PC-3 (cell line): ENCODE measurements around the gene PLEKHA1. TPM values are rescaled to one million over a fixed set of nuclear protein-coding genes. Genes with fewer than 3 reads are reported as not detected.

Experiments used
- ATAC-seq: fragments of 200-7000 bp; cut with Tn5 transposase; 2 replicates; pipeline ENCODE4 v1.9.1; 2020; ENCODE audit warnings: mild to moderate bottlenecking, moderate library complexity
- BruUV-seq: library from RNA; stranded (reverse); fragments of 400-500 nt; replicated peaks from 2 replicates; lab custom pipeline; 2021; lab: Mats Ljungman, UMichigan
- CTCF ChIA-PET: fragments of 300-600 bp; sonication (Branson Sonifier 250); formaldehyde crosslinking; loops from one replicate; lab custom pipeline; 2022; ENCODE audit warnings: antibody characterized with exemption; lab: Charles Lee
- POLR2A ChIA-PET: fragments of 300-600 bp; sonication (Branson Sonifier 250); formaldehyde crosslinking; loops from one replicate; lab custom pipeline; 2022; ENCODE audit warnings: antibody characterized with exemption; ENCODE audit not compliant: unreplicated experiment; lab: Charles Lee
- DNase-seq: peaks from one replicate; pipeline ENCODE4 v3.0.0-alpha.2; 2015
- H2AFZ ChIP-seq: fragments of 300-600 bp; sonication (generic); 2 replicates; pipeline ENCODE4 v1.6.0; 2016; ENCODE audit warnings: antibody characterized with exemption, low read length
- H3F3A ChIP-seq: fragments of 300-600 bp; sonication (generic); one replicate; pipeline ENCODE4 v1.6.0; 2017; ENCODE audit warnings: antibody characterized with exemption, low read length, control low read depth, mild to moderate bottlenecking; ENCODE audit not compliant: unreplicated experiment
- H3K27ac ChIP-seq: fragments of 300-600 bp; sonication (generic); 2 replicates; pipeline ENCODE4 v1.5.1; 2016; ENCODE audit warnings: mild to moderate bottlenecking, low read length
- H3K27me3 ChIP-seq: fragments of 300-600 bp; sonication (generic); 2 replicates; pipeline ENCODE4 v1.6.1; 2016; ENCODE audit warnings: low read length, mixed read lengths
- H3K36me3 ChIP-seq: fragments of 300-600 bp; sonication (generic); 2 replicates; pipeline ENCODE4 v1.6.1; 2016; ENCODE audit warnings: low read depth, mixed run types, low read length, mixed read lengths
- H3K4me1 ChIP-seq: fragments of 300-600 bp; sonication (generic); 2 replicates; pipeline ENCODE4 v1.5.1; 2016; ENCODE audit warnings: low read length; ENCODE audit not compliant: insufficient read depth
- H3K4me2 ChIP-seq: fragments of 300-600 bp; sonication (generic); 2 replicates; pipeline ENCODE4 v1.6.0; 2016; ENCODE audit warnings: low read length
- H3K4me3 ChIP-seq: fragments of 300-600 bp; sonication (generic); 2 replicates; pipeline ENCODE4 v1.5.1; 2016; ENCODE audit warnings: mild to moderate bottlenecking, low read length, mixed read lengths
- H3K79me2 ChIP-seq: fragments of 300-600 bp; sonication (generic); 2 replicates; pipeline ENCODE4 v1.6.1; 2017; ENCODE audit warnings: low read length, mixed read lengths
- H3K9ac ChIP-seq: fragments of 300-600 bp; sonication (generic); 2 replicates; pipeline ENCODE4 v1.6.0; 2016; ENCODE audit warnings: mild to moderate bottlenecking, low read length
- H3K9me2 ChIP-seq: fragments of 300-600 bp; sonication (generic); replicated peaks from 2 replicates; pipeline ENCODE4 v1.6.1; 2016; ENCODE audit warnings: mixed run types, low read length, mixed read lengths
- H3K9me3 ChIP-seq: fragments of 300-600 bp; sonication (generic); 2 replicates; pipeline ENCODE4 v1.6.1; 2016; ENCODE audit warnings: low read length, mixed read lengths
- H4K20me1 ChIP-seq: fragments of 300-600 bp; sonication (generic); 2 replicates; pipeline ENCODE4 v1.6.1; 2016; ENCODE audit warnings: low read length, mixed read lengths
- CTCF ChIP-seq: fragments of 300-600 bp; sonication (generic); conservative IDR thresholded peaks from 2 replicates; pipeline ENCODE4 v1.5.1; 2017; ENCODE audit warnings: antibody characterized with exemption, low read depth, mild to moderate bottlenecking, low read length
- EZH2 ChIP-seq: fragments of 300-600 bp; sonication (generic); IDR thresholded peaks from one replicate; pipeline ENCODE4 v1.6.1; 2017; ENCODE audit warnings: antibody characterized with exemption, mild to moderate bottlenecking, low read length; ENCODE audit not compliant: unreplicated experiment
- EZH2phosphoT487 ChIP-seq: fragments of 300-600 bp; sonication (generic); IDR thresholded peaks from 2 replicates; pipeline ENCODE4 v1.6.1; 2018; ENCODE audit warnings: mild to moderate bottlenecking, antibody characterized with exemption, low read length, borderline replicate concordance
- intact Hi-C: fragments of 100-400 bp; cut with micrococcal nuclease; formaldehyde crosslinking; loops from 2 replicates; pipeline ENCODE4 v1.9.0; 2023
- total RNA-seq: library from RNA; depleted of rRNA; stranded (reverse); fragments of >200 nt; gene quantifications from 2 replicates; pipeline ENCODE4 v1.2.3, GENCODE V29; 2014

Gene PLEKHA1
- total RNA-seq, 1 experiment from 2014 or later, result 5.2 TPM

DNA sequence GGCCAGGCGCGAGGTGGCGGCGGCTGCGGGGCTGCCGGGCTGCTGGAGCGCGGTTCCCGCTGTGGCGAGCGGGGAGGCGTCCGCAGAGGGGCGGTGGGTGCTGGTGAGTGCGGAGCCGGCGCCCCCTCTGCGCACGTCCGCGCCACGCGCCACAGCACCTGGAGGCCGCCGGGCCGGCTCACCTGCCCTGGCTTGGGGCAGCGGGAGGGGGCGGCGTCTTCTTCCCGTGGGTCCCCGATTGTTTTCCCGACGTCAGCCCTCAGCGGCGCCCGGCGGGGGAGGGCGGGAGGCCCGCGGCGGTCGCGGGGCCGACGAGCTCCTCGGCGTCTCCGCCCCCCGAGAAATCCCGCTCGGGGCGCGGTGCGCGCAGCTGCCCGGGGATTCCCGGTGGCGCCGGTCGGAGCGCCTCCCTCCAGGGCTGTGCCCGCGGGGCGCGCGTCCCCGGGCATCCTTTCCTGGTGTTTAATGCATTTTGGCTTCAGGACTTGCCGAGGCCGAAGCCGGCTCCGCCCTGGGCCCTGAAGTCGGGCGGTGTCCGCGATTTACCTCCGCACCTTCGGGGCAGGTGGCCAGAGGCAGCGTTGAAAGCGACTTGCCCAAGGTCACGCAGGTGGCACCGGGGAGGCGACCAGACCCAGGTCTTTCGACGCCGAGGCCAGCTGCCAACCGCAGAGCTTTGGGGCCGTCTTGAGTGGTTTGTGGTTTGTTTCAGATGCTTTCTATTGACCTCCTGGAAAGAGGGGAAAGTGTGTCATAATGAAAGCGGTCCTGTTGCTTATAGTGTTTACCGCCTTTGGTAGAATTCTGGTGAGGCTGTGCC lies 561 bp downstream of the PLEKHA1 start:
- Histone ChIP-seq H3K27me3 (no peaks in the 10 kb centered on the region), H3K9ac (peak overlapping the region; percentile 71), H3K9me3 (no peaks in the 10 kb centered on the region), H4K20me1 (no peaks in the 10 kb centered on the region), H3K79me2 (peaks cover 27% of the 10 kb centered on the region), H3F3A (peaks cover 4% of the 10 kb centered on the region), H3K27ac (peak overlapping the region; percentile 16; the same call in 1 of the 2 replicates), H3K9me2 (no peaks in the 10 kb centered on the region), H2AFZ (peak overlapping the region; percentile 95), H3K36me3 (no peaks in the 10 kb centered on the region), H3K4me3 (peak overlapping the region; percentile 95), H3K4me2 (peak overlapping the region; percentile 96), H3K4me1 (peaks cover 16% of the 10 kb centered on the region; the same call in 1 of the 2 replicates)
- ChIA-PET CTCF (interaction anchor here (1.3 to 1.7 kb wide), 2 partner anchors 32 to 67 kb away, joined by 4 to 11 read pairs; no protein-coding TSS in a partner anchor), POLR2A (interaction anchor here (0.6 to 0.7 kb wide), 3 partner anchors 151 to 322 kb away, joined by 3 to 4 read pairs (median 3); no protein-coding TSS in a partner anchor)
- ATAC-seq (peak; percentile 30), DNase-seq (peak; percentile 41)
- intact Hi-C loops, result loop anchor here (2.0 kb wide), 1 partner anchor 32 kb away; no protein-coding TSS in a partner anchor
- TF ChIP-seq EZH2phosphoT487 (no peak), EZH2 (no peak), CTCF (no peak)
- no TSS peak for BruUV-seq

DNA sequence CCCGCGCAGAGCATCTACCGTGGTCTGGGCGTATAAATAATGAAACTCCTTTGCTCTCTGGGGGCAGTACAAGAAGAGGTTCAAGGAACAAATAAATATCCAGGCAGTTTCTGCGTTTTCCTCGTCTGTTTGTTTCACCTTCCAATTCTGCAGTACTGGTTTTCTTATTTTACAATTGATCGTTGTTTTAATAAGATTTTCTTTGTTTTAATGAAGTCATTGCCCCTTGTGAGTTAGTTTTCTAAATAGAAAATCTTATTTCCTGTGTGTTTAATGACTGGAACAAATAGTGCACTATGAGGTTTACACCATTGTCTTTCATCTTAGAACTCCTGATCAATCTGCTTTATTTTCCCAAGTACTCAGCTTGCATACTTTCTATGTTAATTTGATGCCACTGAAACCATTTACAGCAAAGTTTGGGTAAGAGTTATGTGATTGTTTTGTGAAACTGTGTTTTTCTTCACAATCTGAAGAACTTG lies 1.2 kb downstream of the PLEKHA1 start:
- no peak for ATAC-seq
- H3F3A ChIP-seq, result peaks cover 4% of the 10 kb centered on the region
- no peaks in the 10 kb centered on the region for H4K20me1 ChIP-seq
- H3K9me2 ChIP-seq, result no peaks in the 10 kb centered on the region
- peak overlapping the region; percentile 95 for H2AFZ ChIP-seq
- peak overlapping the region; percentile 96 for H3K4me2 ChIP-seq
- peak overlapping the region; percentile 95 for H3K4me3 ChIP-seq
- peaks cover 29% of the 10 kb centered on the region for H3K79me2 ChIP-seq
- H3K9ac ChIP-seq, result peak overlapping the region; percentile 71
- no peak overlapping the region for H3K27ac ChIP-seq
- no peaks in the 10 kb centered on the region for H3K9me3 ChIP-seq
- BruUV-seq, result TSS peak; percentile 60
- H3K27me3 ChIP-seq, result no peaks in the 10 kb centered on the region
- no peak for DNase-seq
- TF ChIP-seq EZH2 (no peak), EZH2phosphoT487 (no peak)
- H3K36me3 ChIP-seq, result no peaks in the 10 kb centered on the region
- ChIA-PET CTCF (no interaction called here), POLR2A (no interaction called here)
- peaks cover 16% of the 10 kb centered on the region; the same call in 1 of the 2 replicates for H3K4me1 ChIP-seq
- intact Hi-C loops, result loop anchor here (2.0 kb wide), 1 partner anchor 33 kb away; no protein-coding TSS in a partner anchor

- H3K79me2 ChIP-seq, result peaks cover 37% of the 10 kb centered on the region
- BruUV-seq, result no TSS peak
- peak overlapping the region; percentile 95 for H3K4me3 ChIP-seq
- no peak overlapping the region for H3K27ac ChIP-seq
- H3K4me1 ChIP-seq, result peaks cover 16% of the 10 kb centered on the region; the same call in 1 of the 2 replicates
- H3F3A ChIP-seq, result peaks cover 4% of the 10 kb centered on the region
- intact Hi-C loops, result no loop called here
- ChIA-PET CTCF (no interaction called here), POLR2A (no interaction called here)
- DNase-seq (peak; percentile 9), ATAC-seq (no peak)
- 0 out of 2 replicates have a peak overlapping the region, but pooled peaks have one; percentile 38 for H2AFZ ChIP-seq
- no peak for TF ChIP-seq CTCF
- no peak for TF ChIP-seq EZH2
- TF ChIP-seq EZH2phosphoT487, result no peak
- no peaks in the 10 kb centered on the region for H3K9me2 ChIP-seq
- H3K9me3 ChIP-seq, result no peaks in the 10 kb centered on the region
- no peaks in the 10 kb centered on the region for H3K27me3 ChIP-seq
- H3K36me3 ChIP-seq, result no peaks in the 10 kb centered on the region
- peak overlapping the region; percentile 96 for H3K4me2 ChIP-seq
- H3K9ac ChIP-seq, result no peak overlapping the region
- H4K20me1 ChIP-seq, result no peaks in the 10 kb centered on the region
Measured at GRCh38 chr10:122376364-122376961, 2.0 kb downstream of the PLEKHA1 start.
